Heart left ventricle (tissue), 16 donors: ENCODE data around the gene NOP56. TPM values are rescaled to one million over a fixed set of nuclear protein-coding genes. Genes with fewer than 3 reads are reported as not detected.

Source experiments
- ATAC-seq, 4 donors: fragments of 200-7000 bp; cut with Tn5 transposase; one replicate each; pipeline ENCODE4 v1.9.1; 2020 to 2022; ENCODE audit warnings: moderate library complexity in 4 of 4, mild to moderate bottlenecking in 3 of 4, moderate number of reproducible peaks in 1 of 4
- DNase-seq, 5 donors: peaks; one replicate each; pipeline ENCODE4 v3.0.0-alpha.2; 2020
- H3K27ac ChIP-seq, 12 donors: fragments of 200-600 bp; sonication (generic) in 4 of 12; one replicate each; pipeline versions ENCODE4 v1.5.0 to v1.8.0; 2016 to 2022; ENCODE audit warnings: mild to moderate bottlenecking in 2 of 12
- H3K27me3 ChIP-seq, 9 donors: fragments of 200-600 bp; sonication (generic) in 2 of 9; one replicate each; pipeline versions ENCODE4 v1.5.1 to v1.8.0; 2016 to 2022; ENCODE audit warnings: mild to moderate bottlenecking in 3 of 9
- H3K36me3 ChIP-seq, 9 donors: fragments of 200-600 bp; sonication (generic) in 2 of 9; one replicate each; pipeline versions ENCODE4 v1.5.0 to v1.8.0; 2018 to 2022; ENCODE audit warnings: mild to moderate bottlenecking in 2 of 9
- H3K4me1 ChIP-seq, 12 donors: fragments of 200-600 bp; sonication (generic) in 4 of 12; one replicate each; pipeline versions ENCODE4 v1.5.0 to v1.8.0; 2016 to 2022; ENCODE audit warnings: mild to moderate bottlenecking in 3 of 12
- H3K4me3 ChIP-seq, 12 donors: fragments of 200-600 bp; sonication (generic) in 4 of 12; one replicate each; pipeline versions ENCODE4 v1.5.0 to v1.8.0; 2017 to 2022; ENCODE audit warnings: mild to moderate bottlenecking in 9 of 12, moderate library complexity in 4 of 12
- H3K9me3 ChIP-seq, 12 donors: fragments of 200-600 bp; sonication (generic) in 4 of 12; one replicate each; pipeline versions ENCODE4 v1.5.0 to v1.8.0; 2016 to 2022; ENCODE audit warnings: mild to moderate bottlenecking in 1 of 12
- POLR2A ChIP-seq, 2 donors: fragments of 450-650 bp; IDR thresholded peaks; one replicate each; pipeline ENCODE4 v1.6.1; 2017; ENCODE audit warnings: antibody characterized with exemption in 2 of 2, mild to moderate bottlenecking in 2 of 2, moderate library complexity in 2 of 2
- WGBS, 4 donors: extraction: QIAGEN DNeasy Blood & Tissue Kit in 2 of 4; methylation state at CpG; one replicate each; pipeline versions ENCODE4 v1.1.5 to v1.1.7; 2013 to 2018; 5-methylcytosine and 5-hydroxymethylcytosine counted together
- intact Hi-C, 10 donors: fragments of 100-400 bp; cut with DNase I; formaldehyde crosslinking; loops; one replicate each; pipeline versions ENCODE4 v1.11.1 to v1.14.2; 2022
- polyA plus RNA-seq, 2 donors: library from polyadenylated mRNA; stranded (reverse); fragments of 200-250 nt; gene quantifications; one replicate each; pipeline ENCODE4 v1.2.3, GENCODE V29; 2013
- total RNA-seq, 9 donors: library from RNA; depleted of rRNA in 2 of 9; stranded (reverse); fragments of >200 nt in 2 of 9; fragmentation: NEBNext Ultra II Directional in 3 of 9; extraction: Animal tissue kit (Norgen Biotek cat#: 25700) in 3 of 9; gene quantifications; one replicate each; pipeline versions ENCODE4 v1.1.0 to v1.2.4, GENCODE V29; 2016 to 2023
- TF ChIP-seq, protein P1 (sequence below), 12 donors: fragments of 200-600 bp; sonication (generic) in 4 of 12; IDR thresholded peaks; one replicate each; pipeline versions ENCODE4 v1.5.0 to v1.8.0; 2018 to 2022; ENCODE audit warnings: antibody characterized with exemption in 12 of 12, mild to moderate bottlenecking in 5 of 12
- donor health status: ischemic (EF 13 %, LVEDD 7.1; RV severe dilation, severe dysfunction).
- donor health status: healthy with polysubstance abuse.
- donor health status: DM: no; HTN: yes; CAD: no.
- donor health status: DM: no; HTN: no; CAD: no.
- donor health status: ischemic (EF 25% LVEDD 6.9; RV normal size, moderate dysfunction).
- donor health status: ischemic (EF 25% LVEDD 5.7; RV mildly dilated, moderate dysfunction).
- donor health status: healthy.
- donor health status: DM: yes; HTN: yes; CAD: no.
- donor health status: ischemic (EF 35%, LVEDD 5.7; RV mildly dilated, moderate dysfunction).
- donor health status: nonischemic (EF 11% LVEDD 7.7; RV severe dilation, severe dysfunction).
- donor health status: DM: yes; HTN: yes; CAD: no.
- donor health status: PGD.
- donor health status: ischemic (EF 29% LVEDD 5.4; RV normal size, mild dysfunction).
- donor health status: nonischemic (EF 23%, LVEDD 6.1; RV moderate dilation, normal function).

NOP56 gene
- total and polyA plus RNA-seq, 11 donors = 24.6 to 78.8 (median 51.0) TPM

DNA sequence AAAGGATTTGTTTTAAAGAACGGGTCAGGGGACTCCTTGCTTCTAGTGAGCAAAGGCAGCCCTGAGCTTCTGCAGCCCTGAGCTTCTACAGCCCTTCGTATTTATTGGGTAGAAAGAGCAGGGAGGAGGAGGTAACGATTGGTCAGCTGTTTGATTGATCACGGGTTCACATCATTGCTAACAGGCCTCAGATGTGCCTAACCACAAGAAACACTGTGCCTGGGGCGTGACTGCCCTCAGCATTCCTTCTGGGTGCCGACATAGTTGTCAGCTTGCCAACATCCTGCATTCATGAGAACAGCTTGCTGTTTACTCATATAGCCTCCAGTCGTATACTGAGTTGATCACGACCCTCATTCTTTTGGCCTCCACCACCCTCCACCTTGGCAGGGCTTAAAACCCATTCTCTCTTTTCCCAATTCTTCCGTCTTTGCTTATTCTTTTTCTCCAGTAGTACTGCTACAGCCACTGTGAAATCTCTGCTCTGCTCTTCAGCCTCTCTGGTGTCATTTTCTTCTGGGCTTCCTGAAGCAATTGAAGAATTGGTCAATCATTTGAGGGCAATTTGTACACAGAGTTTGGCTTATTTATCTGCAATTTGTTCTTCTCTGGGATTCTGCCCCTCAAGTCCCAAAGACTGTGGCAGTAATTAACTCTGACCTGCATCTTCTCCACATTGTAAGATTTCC, 25.4 kb upstream of the NOP56 start:
- Histone ChIP-seq H3K36me3 (no peaks in the 10 kb centered on the region), H3K27ac (no peak overlapping the region), H3K4me3 (no peak overlapping the region), H3K27me3 (peaks cover 0 to 19% (median 0%) of the 10 kb centered on the region in 9 donors), H3K4me1 (no peaks in the 10 kb centered on the region), H3K9me3 (peaks cover 0 to 33% (median 6%) of the 10 kb centered on the region in 12 donors)
- 60 to 69% (median 65%) methylated on average over 9 of the region's 9 CpGs for WGBS, 4 donors
- DNase-seq (no peak), ATAC-seq (no peak)
- intact Hi-C loops = no loop called here
- no peak for TF ChIP-seq POLR2A (IDR thresholded peaks at IDR 0.05)
- TF ChIP-seq, protein P1, sequence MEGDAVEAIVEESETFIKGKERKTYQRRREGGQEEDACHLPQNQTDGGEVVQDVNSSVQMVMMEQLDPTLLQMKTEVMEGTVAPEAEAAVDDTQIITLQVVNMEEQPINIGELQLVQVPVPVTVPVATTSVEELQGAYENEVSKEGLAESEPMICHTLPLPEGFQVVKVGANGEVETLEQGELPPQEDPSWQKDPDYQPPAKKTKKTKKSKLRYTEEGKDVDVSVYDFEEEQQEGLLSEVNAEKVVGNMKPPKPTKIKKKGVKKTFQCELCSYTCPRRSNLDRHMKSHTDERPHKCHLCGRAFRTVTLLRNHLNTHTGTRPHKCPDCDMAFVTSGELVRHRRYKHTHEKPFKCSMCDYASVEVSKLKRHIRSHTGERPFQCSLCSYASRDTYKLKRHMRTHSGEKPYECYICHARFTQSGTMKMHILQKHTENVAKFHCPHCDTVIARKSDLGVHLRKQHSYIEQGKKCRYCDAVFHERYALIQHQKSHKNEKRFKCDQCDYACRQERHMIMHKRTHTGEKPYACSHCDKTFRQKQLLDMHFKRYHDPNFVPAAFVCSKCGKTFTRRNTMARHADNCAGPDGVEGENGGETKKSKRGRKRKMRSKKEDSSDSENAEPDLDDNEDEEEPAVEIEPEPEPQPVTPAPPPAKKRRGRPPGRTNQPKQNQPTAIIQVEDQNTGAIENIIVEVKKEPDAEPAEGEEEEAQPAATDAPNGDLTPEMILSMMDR (IDR thresholded peaks at IDR 0.05) = no peak

DNA sequence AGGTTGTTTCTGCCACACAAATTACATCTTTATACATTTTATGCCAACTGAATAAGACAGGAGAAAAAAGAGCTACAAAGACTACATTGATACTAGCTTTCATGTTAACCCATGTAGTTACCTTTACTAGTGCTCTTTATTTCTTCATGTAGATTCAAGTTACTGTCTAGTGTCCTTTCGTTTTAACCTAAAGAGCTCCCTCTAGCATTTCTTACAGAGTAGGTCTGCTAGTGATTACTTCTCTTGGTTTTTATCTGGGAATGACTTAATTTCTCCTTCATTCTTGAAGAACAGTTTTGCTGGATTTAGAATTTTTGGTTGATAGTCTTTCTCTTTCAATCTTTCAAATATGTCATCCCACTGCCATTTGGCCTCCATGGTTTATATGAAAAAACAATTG, 21.2 kb upstream of the NOP56 start:
- TF ChIP-seq, protein P1 (IDR thresholded peaks at IDR 0.05) = no peak
- no peak for TF ChIP-seq POLR2A (IDR thresholded peaks at IDR 0.05)
- no peaks in the 10 kb centered on the region for H3K36me3 ChIP-seq
- 18 to 28% (median 26%) methylated on average over 1 of the region's 1 CpG for WGBS, 4 donors
- peaks cover 0 to 26% (median 0%) of the 10 kb centered on the region in 9 donors for H3K27me3 ChIP-seq
- no peak for ATAC-seq
- no peak overlapping the region for H3K4me3 ChIP-seq
- H3K27ac ChIP-seq = no peak overlapping the region
- H3K4me1 ChIP-seq = no peaks in the 10 kb centered on the region
- peaks cover 0 to 27% (median 6%) of the 10 kb centered on the region in 12 donors for H3K9me3 ChIP-seq
- intact Hi-C loops = no loop called here
- DNase-seq = no peak

DNA sequence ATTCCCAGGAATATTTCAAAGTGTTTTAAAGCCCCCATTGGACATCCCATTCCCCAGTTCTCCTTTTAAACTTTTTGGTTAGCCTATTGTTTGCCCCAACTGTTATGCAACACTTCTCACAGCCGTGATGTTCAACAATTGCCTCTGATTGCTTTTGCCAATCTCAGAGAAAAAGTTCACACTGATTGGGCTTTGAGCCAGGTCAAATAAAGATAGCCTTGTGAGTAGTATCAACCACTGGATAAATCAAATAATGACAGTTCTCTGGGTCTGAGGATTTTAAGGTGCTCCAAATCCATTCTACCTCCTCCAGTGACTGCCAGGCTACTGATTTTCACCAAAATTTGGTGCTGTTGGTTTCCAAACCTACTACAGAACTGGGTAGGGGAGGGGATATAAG, 19.1 kb upstream of the NOP56 start:
- intact Hi-C loops = no loop called here
- TF ChIP-seq POLR2A (IDR thresholded peaks at IDR 0.05) = no peak
- TF ChIP-seq, protein P1 (IDR thresholded peaks at IDR 0.05) = no peak
- DNase-seq (no peak), ATAC-seq (no peak)
- Histone ChIP-seq H3K4me1 (no peaks in the 10 kb centered on the region), H3K9me3 (peaks cover 0 to 22% (median 5%) of the 10 kb centered on the region in 12 donors), H3K27ac (no peak overlapping the region), H3K36me3 (no peaks in the 10 kb centered on the region), H3K4me3 (no peak overlapping the region), H3K27me3 (peaks cover 0 to 26% (median 0%) of the 10 kb centered on the region in 9 donors)
- 3 to 30% (median 16%) methylated on average over 1 of the region's 1 CpG for WGBS, 4 donors

DNA sequence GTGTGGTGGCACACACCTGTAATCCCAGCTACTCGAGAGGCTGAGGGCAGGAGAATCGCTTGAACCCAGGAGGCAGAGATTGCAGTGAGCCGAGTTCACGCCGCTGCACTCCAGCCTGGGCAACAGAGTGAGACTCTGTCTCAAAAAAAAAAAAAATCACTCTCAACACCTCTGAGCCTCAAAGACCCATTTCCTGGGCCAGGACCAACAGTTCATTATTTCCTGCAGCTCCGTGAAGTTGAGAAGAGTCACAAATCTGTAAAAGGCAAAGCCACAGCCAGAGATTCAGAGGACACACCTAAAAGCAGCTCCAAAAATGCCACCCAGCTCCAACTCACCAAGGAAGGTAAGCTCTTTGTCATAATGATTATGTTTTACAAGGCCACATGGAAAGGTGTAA, 15.2 kb upstream of the NOP56 start:
- H3K4me1 ChIP-seq = no peaks in the 10 kb centered on the region
- 76 to 79% (median 78%) methylated on average over 6 of the region's 6 CpGs for WGBS, 4 donors
- H3K4me3 ChIP-seq = no peak overlapping the region
- no peaks in the 10 kb centered on the region for H3K36me3 ChIP-seq
- DNase-seq (no peak), ATAC-seq (no peak)
- no peaks in the 10 kb centered on the region for H3K9me3 ChIP-seq
- H3K27me3 ChIP-seq = peaks cover 0 to 21% (median 0%) of the 10 kb centered on the region in 9 donors
- H3K27ac ChIP-seq = no peak overlapping the region
- TF ChIP-seq POLR2A (IDR thresholded peaks at IDR 0.05) = no peak
- TF ChIP-seq, protein P1 (IDR thresholded peaks at IDR 0.05) = no peak
- intact Hi-C loops = no loop called here
